HG02623 (cell line): Measurements from ENCODE around the gene RNF17.

Experiments used
- ATAC-seq: cut with Tn5 transposase; IDR thresholded peaks from one replicate; pipeline ENCODE4 v1.9.1; 2021; ENCODE audit warnings: moderate library complexity; ENCODE audit not compliant: unreplicated experiment

Gene RNF17, protein sequence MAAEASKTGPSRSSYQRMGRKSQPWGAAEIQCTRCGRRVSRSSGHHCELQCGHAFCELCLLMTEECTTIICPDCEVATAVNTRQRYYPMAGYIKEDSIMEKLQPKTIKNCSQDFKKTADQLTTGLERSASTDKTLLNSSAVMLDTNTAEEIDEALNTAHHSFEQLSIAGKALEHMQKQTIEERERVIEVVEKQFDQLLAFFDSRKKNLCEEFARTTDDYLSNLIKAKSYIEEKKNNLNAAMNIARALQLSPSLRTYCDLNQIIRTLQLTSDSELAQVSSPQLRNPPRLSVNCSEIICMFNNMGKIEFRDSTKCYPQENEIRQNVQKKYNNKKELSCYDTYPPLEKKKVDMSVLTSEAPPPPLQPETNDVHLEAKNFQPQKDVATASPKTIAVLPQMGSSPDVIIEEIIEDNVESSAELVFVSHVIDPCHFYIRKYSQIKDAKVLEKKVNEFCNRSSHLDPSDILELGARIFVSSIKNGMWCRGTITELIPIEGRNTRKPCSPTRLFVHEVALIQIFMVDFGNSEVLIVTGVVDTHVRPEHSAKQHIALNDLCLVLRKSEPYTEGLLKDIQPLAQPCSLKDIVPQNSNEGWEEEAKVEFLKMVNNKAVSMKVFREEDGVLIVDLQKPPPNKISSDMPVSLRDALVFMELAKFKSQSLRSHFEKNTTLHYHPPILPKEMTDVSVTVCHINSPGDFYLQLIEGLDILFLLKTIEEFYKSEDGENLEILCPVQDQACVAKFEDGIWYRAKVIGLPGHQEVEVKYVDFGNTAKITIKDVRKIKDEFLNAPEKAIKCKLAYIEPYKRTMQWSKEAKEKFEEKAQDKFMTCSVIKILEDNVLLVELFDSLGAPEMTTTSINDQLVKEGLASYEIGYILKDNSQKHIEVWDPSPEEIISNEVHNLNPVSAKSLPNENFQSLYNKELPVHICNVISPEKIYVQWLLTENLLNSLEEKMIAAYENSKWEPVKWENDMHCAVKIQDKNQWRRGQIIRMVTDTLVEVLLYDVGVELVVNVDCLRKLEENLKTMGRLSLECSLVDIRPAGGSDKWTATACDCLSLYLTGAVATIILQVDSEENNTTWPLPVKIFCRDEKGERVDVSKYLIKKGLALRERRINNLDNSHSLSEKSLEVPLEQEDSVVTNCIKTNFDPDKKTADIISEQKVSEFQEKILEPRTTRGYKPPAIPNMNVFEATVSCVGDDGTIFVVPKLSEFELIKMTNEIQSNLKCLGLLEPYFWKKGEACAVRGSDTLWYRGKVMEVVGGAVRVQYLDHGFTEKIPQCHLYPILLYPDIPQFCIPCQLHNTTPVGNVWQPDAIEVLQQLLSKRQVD (N-terminal part only)

GRCh38 chr13:24763596-24764275, at the start of gene RNF17:
RNF17 (plus strand) TSS chr13:24764169; CDS start chr13:24764204, 35 bp downstream.
- no peak for ATAC-seq

DNA sequence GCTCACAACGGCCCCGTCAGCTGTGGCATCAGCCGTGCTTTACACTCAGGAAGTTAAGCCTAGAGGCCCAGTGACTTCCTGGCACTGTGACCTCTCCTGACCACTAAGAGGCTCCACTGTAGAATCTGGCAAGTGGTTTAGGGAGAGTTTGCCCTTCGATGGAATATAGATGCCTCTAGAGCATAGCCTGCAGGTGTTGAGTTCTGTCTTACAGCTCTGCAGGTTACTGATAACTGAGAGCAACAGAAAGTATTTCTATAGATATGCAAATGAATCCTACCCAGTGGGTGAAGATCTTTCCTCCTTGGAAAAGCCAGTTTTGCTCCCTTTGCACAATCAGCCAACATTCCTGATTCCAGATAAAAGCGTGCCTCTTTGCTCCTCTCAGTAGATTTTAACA, 48.0 kb upstream of the RNF17 start:
- no peak for ATAC-seq

GRCh38 chr13:24716446-24716845, 47.5 kb upstream of the RNF17 start:
- no peak for ATAC-seq

- no peak for ATAC-seq
Observed at GRCh38 chr13:24717217-24717616, 46.8 kb upstream of the RNF17 start.

DNA sequence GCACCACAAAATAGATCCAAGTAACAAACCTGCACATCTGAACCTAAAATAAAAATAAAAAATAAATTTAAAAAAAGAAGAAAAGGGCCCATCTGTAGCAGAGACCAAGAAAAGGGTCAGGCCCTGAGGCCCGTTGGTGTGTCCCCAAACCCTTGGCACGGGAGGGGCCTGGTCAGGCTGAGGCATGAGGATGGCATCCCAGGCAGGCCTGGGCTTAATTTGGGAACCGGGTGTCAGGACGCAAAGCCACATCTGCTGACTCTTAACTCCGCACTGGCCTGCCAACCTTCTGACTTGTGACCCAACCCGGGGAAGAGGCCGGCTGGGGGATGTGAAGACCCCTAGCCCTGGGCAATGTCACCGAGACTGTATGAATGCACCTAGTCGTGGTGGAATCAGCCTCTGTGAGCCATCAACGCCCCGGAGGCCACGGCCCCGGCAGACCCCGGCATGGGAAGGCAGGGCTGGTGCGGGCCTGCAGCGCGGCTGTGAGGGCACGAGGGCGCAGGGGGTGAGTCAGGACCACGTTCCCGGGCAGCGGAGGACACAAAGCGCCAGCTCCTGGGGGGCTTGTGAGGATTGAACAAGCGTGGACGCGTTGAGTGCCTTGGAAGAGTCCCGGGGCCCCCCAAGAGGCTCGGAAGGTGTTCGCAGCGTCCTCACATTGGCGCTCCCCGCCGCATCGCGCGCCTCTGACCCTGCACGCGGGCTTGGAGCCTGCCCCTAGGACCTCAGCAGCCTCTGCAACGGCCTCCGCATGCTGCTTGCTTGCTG, 45.6 kb upstream of the RNF17 start:
- no peak for ATAC-seq

DNA sequence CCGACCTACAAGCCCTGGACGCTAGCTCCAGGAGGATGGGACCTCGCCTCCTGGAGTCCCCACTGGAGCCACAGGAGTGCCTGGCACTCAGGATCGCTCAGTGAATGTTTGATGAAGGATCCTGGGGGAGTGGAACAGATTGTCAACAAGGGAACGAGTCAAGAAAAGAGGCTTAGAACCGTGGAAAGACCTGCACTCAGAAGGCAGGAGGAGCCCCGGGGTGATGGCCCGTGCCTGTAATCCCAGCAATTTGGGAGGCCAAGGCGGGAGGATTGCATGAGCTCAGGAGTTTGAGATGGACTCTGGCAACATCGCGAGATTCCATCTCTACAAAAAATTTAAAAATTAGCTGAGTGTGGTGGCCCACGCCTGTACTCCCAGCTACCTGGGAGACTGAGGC, 44.8 kb upstream of the RNF17 start:
- ATAC-seq, result no peak

- ATAC-seq, result no peak
Observed at GRCh38 chr13:24723206-24723605, 40.8 kb upstream of the RNF17 start.

GRCh38 chr13:24724714-24725113, 39.3 kb upstream of the RNF17 start:
- no peak for ATAC-seq

- no peak for ATAC-seq
Observed at GRCh38 chr13:24725379-24725778, 38.6 kb upstream of the RNF17 start.

- ATAC-seq, result no peak
Observed at GRCh38 chr13:24727731-24728601, 36.0 kb upstream of the RNF17 start.

- peak; percentile 63 for ATAC-seq
Observed at GRCh38 chr13:24730873-24731567, 32.9 kb upstream of the RNF17 start.

DNA sequence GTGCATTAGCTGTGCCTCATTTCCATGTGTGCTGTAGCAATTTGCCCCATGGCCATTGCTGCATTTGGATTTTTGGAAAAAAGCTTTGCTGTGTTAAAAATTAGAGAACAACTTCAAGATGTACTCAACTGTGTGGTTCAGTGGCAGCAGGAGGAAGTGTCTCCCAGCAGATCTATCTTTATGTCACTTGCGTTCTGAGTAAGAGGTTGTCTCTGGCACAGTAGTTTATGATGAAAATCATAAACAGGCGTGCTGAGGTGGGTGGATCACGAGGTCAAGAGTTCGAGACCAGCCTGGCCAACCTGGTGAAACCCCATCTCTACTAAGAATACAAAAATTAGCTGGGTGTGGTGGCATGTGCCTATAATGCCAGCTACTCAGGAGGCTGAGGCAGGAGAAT, 29.0 kb upstream of the RNF17 start:
- ATAC-seq, result no peak

- ATAC-seq, result no peak
Observed at GRCh38 chr13:24737042-24737441, 26.9 kb upstream of the RNF17 start.

DNA sequence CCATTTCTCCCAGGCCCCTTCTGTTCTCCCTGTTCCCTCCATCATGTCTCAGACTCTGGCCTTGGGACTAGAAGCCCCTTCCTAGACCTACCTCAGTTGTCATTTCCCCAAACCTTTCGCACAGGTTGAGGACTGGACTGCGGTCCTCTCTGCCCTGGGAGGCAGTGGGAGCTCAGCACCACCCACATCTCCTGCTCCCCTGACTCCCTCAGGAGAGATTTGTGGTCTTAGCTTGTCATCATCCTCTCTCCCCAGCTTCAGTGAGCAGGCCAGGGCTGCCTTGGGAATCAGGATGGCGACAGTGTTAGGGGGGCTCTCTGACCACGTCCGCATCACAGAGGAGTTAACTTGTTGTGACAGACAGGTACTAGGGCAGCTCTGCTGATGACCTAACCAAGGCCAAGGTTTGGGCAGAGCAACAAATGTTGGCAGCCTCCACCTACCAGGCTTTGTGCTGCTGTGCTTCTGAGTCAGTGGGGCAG, 25.6 kb upstream of the RNF17 start:
- ATAC-seq, result no peak

DNA sequence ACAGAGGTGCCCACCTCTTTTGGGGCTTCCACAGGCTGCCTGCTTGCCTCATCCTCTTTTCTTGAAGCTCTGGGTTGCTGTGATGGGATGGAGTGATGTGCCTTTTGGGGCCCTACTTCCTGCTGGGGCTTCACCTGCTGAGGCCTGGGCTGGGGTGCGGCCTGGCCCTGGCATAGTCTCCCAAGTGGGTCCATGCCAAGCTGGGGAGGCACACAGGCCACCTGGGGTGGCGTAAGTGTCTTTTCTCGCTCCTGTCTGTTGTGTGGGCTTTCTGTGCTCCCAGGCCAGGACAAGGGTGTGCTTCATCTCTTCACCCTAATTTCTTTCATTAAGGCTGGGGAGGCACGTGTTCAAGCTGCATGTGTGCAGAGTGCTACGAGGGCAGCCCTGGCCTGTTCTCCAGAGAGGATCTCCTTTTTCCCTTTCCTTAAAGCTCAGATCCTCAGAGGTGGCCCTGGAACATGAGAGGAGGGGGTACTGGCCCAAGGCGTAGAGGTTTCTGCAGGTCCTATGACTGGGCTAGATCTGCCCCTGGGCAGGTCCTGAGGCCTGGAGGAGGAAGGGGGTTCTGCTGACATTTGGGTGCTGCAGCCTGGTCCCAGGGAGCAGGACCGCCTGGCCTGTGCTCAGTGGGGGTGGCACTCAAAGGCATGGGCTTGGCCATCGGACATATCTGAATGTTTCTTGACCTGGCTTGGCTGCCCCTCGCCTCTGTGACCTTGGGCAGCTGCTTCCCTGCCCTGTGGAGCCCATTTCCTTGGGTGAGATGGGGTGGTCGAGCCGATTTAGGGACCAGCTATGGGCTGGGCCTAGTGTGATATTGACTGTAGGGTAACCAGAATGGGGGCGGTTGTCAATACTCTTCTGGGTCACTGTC, 23.7 kb upstream of the RNF17 start:
- ATAC-seq, result no peak

DNA sequence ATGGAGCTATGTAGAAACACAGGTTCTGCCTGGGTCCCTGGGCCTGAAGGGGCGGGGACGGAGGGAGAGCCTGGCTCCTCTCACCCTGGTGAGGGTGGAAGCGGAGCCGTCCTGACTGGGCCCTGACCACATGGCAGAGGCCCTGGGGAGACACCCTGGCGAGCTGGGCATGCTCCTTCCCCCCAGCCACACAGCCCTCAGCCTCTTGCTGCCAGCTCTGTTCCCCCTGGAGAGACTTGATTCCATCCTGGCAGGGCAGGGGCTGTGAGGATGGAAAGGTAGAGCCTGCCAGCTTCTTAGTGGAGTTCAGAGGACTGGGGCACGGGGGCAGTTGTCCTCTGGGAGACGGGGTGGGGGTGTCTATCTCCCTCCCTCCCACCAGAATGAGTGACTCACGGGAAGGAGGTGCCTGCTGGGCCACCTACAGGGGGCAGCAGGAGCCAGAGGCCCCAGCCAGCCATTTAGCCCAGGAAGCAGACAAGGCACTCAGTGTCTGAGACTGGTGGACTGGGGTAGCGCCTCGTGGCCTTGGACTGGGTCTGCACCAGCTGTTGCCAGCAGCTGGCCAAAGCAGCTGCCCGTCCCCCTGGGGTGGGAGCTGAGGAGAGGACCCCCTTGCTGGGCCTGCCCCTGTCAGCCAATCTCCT, 22.8 kb upstream of the RNF17 start:
- ATAC-seq, result no peak

GRCh38 chr13:24741791-24742190, 22.2 kb upstream of the RNF17 start:
- no peak for ATAC-seq
